IPS-18c (cell line): ENCODE results near the gene BOD1L1.

Experiments
- H3K4me3 ChIP-seq: 2 replicates; pipeline ENCODE4 v1.7.0; 2013; ENCODE audit warnings: low read depth, mild to moderate bottlenecking, low read length, moderate library complexity; ENCODE audit not compliant: insufficient read depth
- H3K9me3 ChIP-seq: one replicate; pipeline ENCODE4 v1.6.1; 2013; ENCODE audit warnings: mild to moderate bottlenecking, low read length, moderate library complexity; ENCODE audit not compliant: control insufficient read depth, insufficient read depth

BOD1L1 gene

GRCh38 chr4:13635286-13635799 is 7.8 kb upstream of the BOD1L1 start:
- Histone ChIP-seq H3K9me3 (no peaks in the 10 kb centered on the region), H3K4me3 (no peak overlapping the region)

- Histone ChIP-seq H3K4me3 (no peak overlapping the region), H3K9me3 (no peaks in the 10 kb centered on the region)
These were observed 6.1 kb upstream of the BOD1L1 start for GRCh38 chr4:13633671-13634070.

DNA sequence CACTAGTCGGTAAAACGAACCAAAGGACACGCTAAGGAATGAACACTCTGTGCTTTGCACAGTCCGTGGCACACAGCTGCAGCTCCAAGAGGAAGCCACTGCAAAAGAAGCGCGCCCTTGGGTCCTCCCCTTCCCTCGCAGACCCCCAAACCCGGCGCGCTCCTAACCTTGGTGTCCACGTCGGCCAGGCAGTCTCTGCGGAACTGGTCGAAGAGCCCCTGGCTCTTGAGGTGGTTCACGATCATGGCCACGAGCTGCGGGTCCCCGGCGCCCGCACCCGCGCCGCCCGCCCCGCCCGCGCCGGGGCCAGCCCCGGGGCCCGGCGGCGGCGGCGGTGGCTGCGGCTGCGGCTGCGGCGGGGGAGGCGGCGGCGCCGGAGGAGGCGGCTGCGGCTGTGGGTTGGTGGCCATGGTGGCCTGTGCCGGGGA is 333 bp downstream of the BOD1L1 start:
- Histone ChIP-seq H3K4me3 (peak overlapping the region; percentile 85), H3K9me3 (no peaks in the 10 kb centered on the region)

GRCh38 chr4:13626492-13627177 is 890 bp downstream of the BOD1L1 start:
- Histone ChIP-seq H3K4me3 (peak overlapping the region; percentile 85), H3K9me3 (no peaks in the 10 kb centered on the region)

DNA sequence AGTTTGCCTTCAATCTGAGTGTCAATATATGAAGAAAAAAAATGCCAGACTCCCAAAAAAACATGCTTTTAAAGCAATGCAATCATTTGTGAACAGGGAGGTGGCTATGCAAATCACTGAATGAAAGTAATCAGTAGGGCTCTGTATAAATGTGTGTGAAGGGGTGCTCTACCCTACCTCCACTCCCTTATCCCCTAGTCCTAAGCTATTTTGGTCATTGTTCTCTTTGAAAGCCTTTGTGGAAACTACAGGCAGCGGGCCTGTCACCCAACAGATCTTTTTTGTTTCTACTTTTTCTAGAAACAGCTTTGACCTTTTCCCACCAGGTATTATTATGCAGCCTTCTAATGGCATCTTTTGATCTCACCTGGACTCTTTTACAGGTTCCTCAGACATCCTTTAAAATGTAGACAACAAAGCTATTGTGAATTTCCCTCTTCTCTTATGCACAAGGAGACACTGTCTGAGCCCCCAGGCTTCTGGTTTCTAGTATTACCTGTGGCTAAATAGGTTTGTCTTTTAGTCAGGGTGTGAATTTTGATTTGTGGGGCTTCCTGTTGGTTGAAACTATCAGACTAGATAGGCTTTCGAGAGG is 9.2 kb downstream of the BOD1L1 start:
- Histone ChIP-seq H3K9me3 (no peaks in the 10 kb centered on the region), H3K4me3 (no peak overlapping the region)

DNA sequence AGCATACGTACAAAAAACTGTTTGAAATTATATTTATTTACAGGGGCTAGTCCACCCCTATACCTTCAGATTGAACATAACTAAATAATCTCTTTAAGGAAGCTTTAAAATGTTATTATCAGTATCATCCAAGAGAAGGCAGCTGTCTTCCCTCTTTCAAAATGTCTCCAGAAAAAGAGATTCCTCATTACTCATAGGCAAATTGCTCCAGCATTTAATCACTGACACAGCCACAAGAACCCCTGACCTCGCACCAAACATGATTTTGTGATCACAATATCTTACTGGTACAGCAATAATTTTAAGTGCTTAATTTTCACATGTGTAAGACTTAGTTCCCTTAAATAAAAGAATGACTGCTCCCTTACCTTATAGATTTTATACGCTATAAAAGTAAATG is 9.7 kb downstream of the BOD1L1 start:
- H3K9me3 ChIP-seq = no peaks in the 10 kb centered on the region
- no peak overlapping the region for H3K4me3 ChIP-seq

DNA sequence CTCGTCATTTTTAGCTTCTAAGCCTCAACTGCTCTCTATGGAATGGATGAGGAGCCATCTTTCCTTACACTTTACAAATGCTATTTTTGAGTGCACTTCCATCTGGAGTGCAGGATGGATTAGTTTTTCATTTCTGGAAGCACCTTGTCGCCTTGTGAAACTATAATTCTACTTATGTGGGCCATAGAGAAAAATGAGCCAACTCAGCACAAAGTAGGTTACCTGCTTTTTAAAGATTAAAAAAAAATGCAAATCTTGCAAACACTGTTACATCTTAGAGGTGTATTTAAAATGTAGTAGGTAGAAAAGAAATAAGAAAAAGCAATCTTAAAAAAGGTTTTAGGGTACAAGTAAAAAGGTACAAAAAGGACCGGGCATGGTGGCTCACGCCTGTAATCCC is 10.9 kb downstream of the BOD1L1 start:
- Histone ChIP-seq H3K4me3 (no peak overlapping the region), H3K9me3 (no peaks in the 10 kb centered on the region)

DNA sequence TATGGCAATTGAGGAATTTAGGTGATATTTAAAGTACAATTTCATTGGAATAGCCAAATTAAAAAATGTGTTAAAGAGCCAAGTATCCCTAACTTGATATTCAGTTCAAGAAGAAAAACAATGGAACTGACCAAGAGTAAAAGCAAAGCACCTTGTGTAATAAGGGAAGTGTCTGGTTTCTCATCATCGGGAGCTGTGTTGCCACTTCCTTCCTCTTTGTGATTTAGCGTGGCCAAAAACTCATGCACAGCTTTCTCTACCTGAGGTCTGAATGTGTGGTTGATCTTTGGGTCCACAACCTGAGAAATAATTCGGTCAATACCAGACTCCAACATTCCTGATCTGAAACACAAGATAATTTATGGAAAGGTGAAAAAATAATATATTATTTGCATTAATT is 12.4 kb downstream of the BOD1L1 start:
- no peak overlapping the region for H3K4me3 ChIP-seq
- no peaks in the 10 kb centered on the region for H3K9me3 ChIP-seq

- Histone ChIP-seq H3K9me3 (no peaks in the 10 kb centered on the region), H3K4me3 (no peak overlapping the region)
These were observed 15.0 kb downstream of the BOD1L1 start for GRCh38 chr4:13612569-13612968.

DNA sequence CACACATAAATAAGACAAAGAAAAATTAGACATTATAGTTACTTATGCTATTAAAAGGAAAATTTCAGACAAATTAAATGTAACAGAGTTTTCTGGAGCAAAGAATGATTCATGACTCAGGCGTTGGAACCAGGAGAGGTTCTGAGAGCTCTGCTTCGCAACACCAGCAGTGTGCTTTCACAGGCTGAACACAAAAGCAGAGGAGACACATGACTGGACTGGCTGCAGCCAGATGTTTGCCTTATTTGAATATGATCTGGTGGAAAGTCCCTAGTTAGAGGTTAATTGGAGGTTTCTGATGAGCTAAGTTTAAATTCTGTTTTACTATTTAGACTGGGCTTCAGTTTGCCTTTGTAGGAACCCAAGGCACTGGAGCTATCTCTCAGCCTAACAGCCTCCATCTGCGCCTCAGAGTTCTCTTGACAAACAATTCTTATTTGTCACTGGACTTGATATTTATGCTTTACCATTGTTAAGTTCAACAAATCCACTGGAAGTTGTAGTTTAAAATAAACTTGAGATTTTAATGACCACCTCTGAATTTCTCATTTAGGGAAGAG is 16.2 kb downstream of the BOD1L1 start:
- Histone ChIP-seq H3K4me3 (no peak overlapping the region), H3K9me3 (no peaks in the 10 kb centered on the region)

- no peaks in the 10 kb centered on the region for H3K9me3 ChIP-seq
- H3K4me3 ChIP-seq = no peak overlapping the region
These were observed 22.2 kb downstream of the BOD1L1 start for GRCh38 chr4:13605330-13605729.

- Histone ChIP-seq H3K9me3 (no peaks in the 10 kb centered on the region), H3K4me3 (no peak overlapping the region)
These were observed 25.7 kb downstream of the BOD1L1 start for GRCh38 chr4:13601848-13602247.

DNA sequence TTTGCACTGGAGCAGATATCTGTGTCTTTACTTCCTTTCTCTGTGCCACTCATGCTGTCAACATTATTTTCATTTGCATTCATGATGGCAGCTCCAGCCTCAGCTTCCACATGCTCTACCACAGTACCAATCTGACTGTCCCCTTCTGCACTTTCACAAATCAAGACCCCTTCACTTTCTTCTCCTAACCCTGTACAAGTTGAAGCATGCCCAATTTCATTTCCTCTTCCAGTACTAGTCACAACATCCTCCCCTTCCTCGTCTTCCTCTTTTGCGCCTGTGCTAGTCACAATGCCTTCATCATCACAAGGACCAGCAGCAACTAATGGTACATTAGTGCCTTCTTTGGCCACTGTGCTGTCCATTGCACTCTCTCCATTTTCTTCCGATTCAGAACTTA is 26.5 kb downstream of the BOD1L1 start:
- no peaks in the 10 kb centered on the region for H3K9me3 ChIP-seq
- H3K4me3 ChIP-seq = no peak overlapping the region

GRCh38 chr4:13599159-13599558 is 28.4 kb downstream of the BOD1L1 start:
- H3K4me3 ChIP-seq = no peak overlapping the region
- no peaks in the 10 kb centered on the region for H3K9me3 ChIP-seq

GRCh38 chr4:13597604-13598003 is 29.9 kb downstream of the BOD1L1 start:
- no peak overlapping the region for H3K4me3 ChIP-seq
- H3K9me3 ChIP-seq = no peaks in the 10 kb centered on the region

- H3K4me3 ChIP-seq = no peak overlapping the region
- H3K9me3 ChIP-seq = no peaks in the 10 kb centered on the region
These were observed 30.4 kb downstream of the BOD1L1 start for GRCh38 chr4:13597141-13597540.

GRCh38 chr4:13592220-13592619 is 35.3 kb downstream of the BOD1L1 start:
- no peaks in the 10 kb centered on the region for H3K9me3 ChIP-seq

DNA sequence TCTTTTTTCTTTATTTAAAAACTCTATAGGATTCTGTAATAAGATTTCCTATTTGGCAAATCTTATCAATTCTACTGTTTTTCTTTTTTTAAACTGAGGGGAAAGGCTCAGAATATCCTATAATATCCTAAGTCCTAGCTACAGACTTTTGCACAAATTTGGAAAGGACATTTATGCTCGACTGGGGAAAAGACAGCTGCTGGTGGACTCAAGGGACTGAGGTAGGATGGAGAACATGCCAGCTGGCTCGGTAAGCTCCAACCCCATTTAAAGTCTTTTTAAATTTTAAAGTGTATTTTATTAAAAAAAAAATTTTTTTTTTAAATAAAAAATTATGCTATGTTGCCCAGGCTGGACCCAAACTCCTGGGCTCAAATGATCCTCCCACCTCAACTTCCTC is 36.8 kb downstream of the BOD1L1 start:
- H3K9me3 ChIP-seq = no peaks in the 10 kb centered on the region
- H3K4me3 ChIP-seq = no peak overlapping the region

More at GRCh38 chr4:13592220-13592619, 35.3 kb downstream of the BOD1L1 start:
- no peak overlapping the region for H3K4me3 ChIP-seq
